ENCODE results near the gene TFPT. TPM values are rescaled to one million over a fixed set of nuclear protein-coding genes. Genes with fewer than 3 reads are reported as not detected.
A peak's percentile ranks its signal among the peaks of the same experiment; 100 is the strongest.

The TFPT gene
- 35.6 TPM for polyA plus RNA-seq (2013, experiment 1 of 2)
- 25.1 TPM for polyA plus RNA-seq (2013, experiment 2 of 2)

DNA sequence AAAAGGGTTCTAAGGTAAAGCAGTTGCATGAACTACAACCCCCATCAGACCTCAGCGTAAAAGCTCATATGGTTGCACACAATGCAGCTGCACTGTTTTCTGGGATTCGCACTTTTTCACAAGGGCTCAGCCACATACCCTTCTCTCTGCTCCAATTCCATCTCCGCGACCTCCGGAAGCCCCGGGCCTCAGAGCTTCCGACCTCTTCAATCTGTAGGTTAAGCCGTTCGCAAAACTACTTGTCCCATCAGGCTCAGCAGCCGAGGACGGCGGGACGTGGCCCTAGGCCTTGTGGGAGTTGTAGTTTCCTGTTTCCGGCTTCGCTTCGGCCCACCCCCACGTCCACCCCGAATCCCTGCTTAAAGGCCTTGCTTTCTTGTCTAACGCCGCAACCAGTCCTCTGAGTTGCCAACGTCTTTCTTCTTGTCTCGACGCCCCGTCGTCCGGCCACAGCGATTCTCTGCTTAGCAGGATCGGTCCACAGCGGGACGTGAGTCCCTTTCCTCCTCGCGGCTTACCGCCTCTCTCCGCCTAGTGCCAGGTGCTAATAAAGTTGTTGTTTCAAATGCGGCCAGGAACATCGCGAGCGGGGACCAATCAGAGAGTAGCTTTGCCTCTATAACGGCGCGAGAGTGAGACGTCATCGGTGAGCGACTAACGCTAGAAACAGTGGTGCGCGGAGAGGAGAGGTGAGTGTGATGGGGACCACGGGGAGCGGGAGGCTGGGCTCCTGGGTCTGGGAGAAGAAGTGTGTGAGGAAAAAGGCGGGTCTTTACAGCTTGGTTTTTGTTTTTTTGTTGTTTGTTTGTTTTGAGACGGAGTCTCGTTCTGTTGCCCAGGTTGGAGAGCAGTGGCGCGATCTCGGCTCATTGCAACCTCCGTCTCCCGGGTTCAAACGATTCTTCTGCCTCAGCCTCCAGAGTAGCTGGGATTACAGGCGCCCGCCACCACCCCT is at the start of gene TFPT, which contains the start of gene PRPF31:
TFPT (minus strand) TSS at position 549 of the 955 bp plus-strand sequence; CDS start at position 161, 388 bp downstream.
PRPF31 (plus strand) TSS at position 646 of the 955 bp plus-strand sequence. CDS start 2,525 bp downstream, outside the sequence.
- Histone ChIP-seq H3K4me3 (ENCODE audit: extremely low read depth, insufficient read depth, low read length, poor library complexity, severe bottlenecking) (peak within 1 kb of the TSS; percentile 75), H3K36me3 (ENCODE audit: control insufficient read depth, insufficient read depth, low read length) (peaks cover 58% of the 10 kb centered on the region), H3K4me1 (ENCODE audit: control insufficient read depth, insufficient read depth, low read length, poor library complexity, severe bottlenecking) (peaks cover 9% of the 10 kb centered on the region), H3K27ac (ENCODE audit: low read depth, low read length, severe bottlenecking) (peak within 1 kb of the TSS; percentile 81), H3K9me3 (ENCODE audit: control insufficient read depth, low read length) (no peaks in the 10 kb centered on the region)
- 0% methylated on average over 47 to 60 of the region's 60 CpGs for WGBS, 2 experiments (ENCODE audit: insufficient coverage in 2 of 2)

DNA sequence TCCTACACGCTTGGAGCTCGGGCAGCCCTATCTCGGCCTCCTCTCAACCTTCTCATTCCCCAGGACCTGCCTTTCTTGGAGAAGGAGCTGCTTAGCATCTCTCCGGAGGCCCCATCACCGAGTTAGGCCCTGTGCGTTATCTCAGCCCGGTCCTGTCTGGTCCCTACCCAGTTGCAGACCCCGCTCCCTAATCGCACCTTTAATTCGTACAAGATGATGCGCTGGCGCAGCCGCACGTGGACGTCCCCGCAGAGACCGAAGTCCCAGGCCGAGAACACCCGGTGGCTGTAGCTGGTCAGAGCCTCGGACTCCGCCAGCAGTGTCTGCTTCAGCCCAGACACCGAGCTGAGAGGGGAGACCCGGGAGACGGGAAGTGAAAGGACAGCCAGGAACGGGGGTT is 49.8 kb upstream of the TFPT start:
- Histone ChIP-seq H3K27ac (ENCODE audit: low read depth, low read length, severe bottlenecking) (no peak overlapping the region), H3K4me3 (ENCODE audit: extremely low read depth, insufficient read depth, low read length, poor library complexity, severe bottlenecking) (no peak overlapping the region), H3K36me3 (ENCODE audit: control insufficient read depth, insufficient read depth, low read length) (no peaks in the 10 kb centered on the region), H3K4me1 (ENCODE audit: control insufficient read depth, insufficient read depth, low read length, poor library complexity, severe bottlenecking) (no peaks in the 10 kb centered on the region), H3K9me3 (ENCODE audit: control insufficient read depth, low read length) (peaks cover 3% of the 10 kb centered on the region)
- WGBS, 2 experiments (ENCODE audit: insufficient coverage in 2 of 2), result 94 to 95% methylated on average over 25 of the region's 25 CpGs

DNA sequence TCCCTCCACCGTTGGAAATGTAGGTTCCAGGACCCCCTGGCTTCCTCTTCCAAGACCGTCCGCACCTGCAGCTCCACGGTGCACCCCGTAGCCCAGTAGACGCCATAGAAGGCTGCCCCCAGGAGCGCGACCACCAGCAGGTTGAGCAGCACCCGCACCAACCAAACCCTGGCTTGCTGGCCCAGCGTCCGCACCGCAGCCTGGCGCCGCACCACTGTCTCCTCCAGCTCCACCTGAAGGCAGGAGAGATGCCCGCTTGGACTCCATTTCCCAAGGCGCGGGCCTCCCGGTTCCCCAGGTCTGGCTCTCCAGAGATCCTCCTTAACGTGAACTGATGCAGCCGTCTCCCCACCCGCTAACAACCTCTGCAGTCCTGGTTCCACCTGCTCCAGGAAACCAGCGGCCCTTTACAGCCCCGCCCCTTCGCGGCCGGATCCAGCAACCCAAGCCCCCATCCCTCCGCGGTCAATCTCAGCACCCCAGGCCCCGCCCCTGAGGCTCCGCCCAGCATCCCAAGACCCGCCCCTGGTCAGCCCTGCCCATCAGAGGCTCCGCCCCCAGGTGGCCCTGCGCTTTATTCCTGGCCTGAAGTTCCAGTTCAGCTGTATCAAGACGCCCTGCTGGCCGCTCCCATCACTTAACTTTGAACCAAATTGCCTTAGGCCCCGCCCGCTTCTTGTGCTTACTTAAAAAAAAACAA is 49.1 kb upstream of the TFPT start:
- Histone ChIP-seq H3K27ac (ENCODE audit: low read depth, low read length, severe bottlenecking) (no peak overlapping the region), H3K4me3 (ENCODE audit: extremely low read depth, insufficient read depth, low read length, poor library complexity, severe bottlenecking) (no peak overlapping the region), H3K36me3 (ENCODE audit: control insufficient read depth, insufficient read depth, low read length) (no peaks in the 10 kb centered on the region), H3K9me3 (ENCODE audit: control insufficient read depth, low read length) (peaks cover 3% of the 10 kb centered on the region), H3K4me1 (ENCODE audit: control insufficient read depth, insufficient read depth, low read length, poor library complexity, severe bottlenecking) (no peaks in the 10 kb centered on the region)
- WGBS, 2 experiments (ENCODE audit: insufficient coverage in 2 of 2), result 68 to 71% methylated on average over 28 to 33 of the region's 37 CpGs

- peaks cover 10% of the 10 kb centered on the region for H3K4me1 ChIP-seq (ENCODE audit: control insufficient read depth, insufficient read depth, low read length, poor library complexity, severe bottlenecking)
Observed at GRCh38 chr19:54162884-54163283, 47.4 kb upstream of the TFPT start.

GRCh38 chr19:54162241-54162805 is 46.9 kb upstream of the TFPT start:
- 32 to 51% methylated on average over 13 to 24 of the region's 35 CpGs for WGBS, 2 experiments (ENCODE audit: insufficient coverage in 2 of 2)
- H3K4me3 ChIP-seq (ENCODE audit: extremely low read depth, insufficient read depth, low read length, poor library complexity, severe bottlenecking), result peak overlapping the region; percentile 8
- peaks cover 8% of the 10 kb centered on the region for H3K36me3 ChIP-seq (ENCODE audit: control insufficient read depth, insufficient read depth, low read length)
- no peak overlapping the region for H3K27ac ChIP-seq (ENCODE audit: low read depth, low read length, severe bottlenecking)
- H3K9me3 ChIP-seq (ENCODE audit: control insufficient read depth, low read length), result peaks cover 3% of the 10 kb centered on the region
- H3K4me1 ChIP-seq (ENCODE audit: control insufficient read depth, insufficient read depth, low read length, poor library complexity, severe bottlenecking), result peaks cover 10% of the 10 kb centered on the region

More at GRCh38 chr19:54162884-54163283, 47.4 kb upstream of the TFPT start:
- Histone ChIP-seq H3K36me3 (ENCODE audit: control insufficient read depth, insufficient read depth, low read length) (peaks cover 5% of the 10 kb centered on the region), H3K4me3 (ENCODE audit: extremely low read depth, insufficient read depth, low read length, poor library complexity, severe bottlenecking) (no peak overlapping the region), H3K9me3 (ENCODE audit: control insufficient read depth, low read length) (peaks cover 3% of the 10 kb centered on the region), H3K27ac (ENCODE audit: low read depth, low read length, severe bottlenecking) (no peak overlapping the region)
- WGBS, 2 experiments (ENCODE audit: insufficient coverage in 2 of 2), result 93 to 96% methylated on average over 14 of the region's 14 CpGs

- Histone ChIP-seq H3K4me1 (ENCODE audit: control insufficient read depth, insufficient read depth, low read length, poor library complexity, severe bottlenecking) (peaks cover 10% of the 10 kb centered on the region), H3K36me3 (ENCODE audit: control insufficient read depth, insufficient read depth, low read length) (peaks cover 21% of the 10 kb centered on the region), H3K27ac (ENCODE audit: low read depth, low read length, severe bottlenecking) (peak overlapping the region; percentile 92), H3K4me3 (ENCODE audit: extremely low read depth, insufficient read depth, low read length, poor library complexity, severe bottlenecking) (peak overlapping the region; percentile 72), H3K9me3 (ENCODE audit: control insufficient read depth, low read length) (peaks cover 3% of the 10 kb centered on the region)
- WGBS, 2 experiments (ENCODE audit: insufficient coverage in 2 of 2), result 65 to 72% methylated on average over 12 to 13 of the region's 13 CpGs
Observed at GRCh38 chr19:54160854-54161253, 45.4 kb upstream of the TFPT start.

DNA sequence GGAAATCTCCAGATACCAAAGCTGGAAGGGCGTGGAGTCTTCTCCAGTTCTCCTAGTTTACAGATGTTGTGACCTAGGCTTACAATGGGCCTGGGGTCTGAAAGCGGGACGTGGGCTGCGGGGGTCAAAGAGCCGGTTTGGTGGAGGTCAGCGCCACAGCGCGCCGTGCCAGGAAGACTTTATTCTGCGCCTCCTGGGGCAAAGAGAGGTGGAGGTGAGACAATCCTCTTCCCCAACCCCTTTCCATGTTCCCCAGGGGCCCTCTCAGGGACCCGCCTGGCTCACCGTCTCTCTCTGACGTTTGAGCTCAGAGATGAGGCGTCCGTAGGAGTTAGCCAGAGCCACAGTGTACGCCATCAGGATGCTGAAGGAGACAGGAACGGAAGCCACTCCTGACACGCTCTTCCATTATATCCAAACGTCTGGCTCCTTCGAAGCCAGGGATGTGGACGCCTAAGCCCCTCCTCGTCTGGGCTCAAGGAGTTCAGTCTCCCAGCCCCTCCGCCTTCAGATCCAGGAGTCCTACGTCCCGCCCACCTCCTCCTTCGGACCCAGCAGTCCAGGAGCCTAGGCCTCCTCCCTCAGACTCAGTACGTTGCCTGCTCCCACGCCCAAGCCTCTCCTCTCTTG is 44.8 kb upstream of the TFPT start:
- peaks cover 27% of the 10 kb centered on the region for H3K36me3 ChIP-seq (ENCODE audit: control insufficient read depth, insufficient read depth, low read length)
- H3K4me3 ChIP-seq (ENCODE audit: extremely low read depth, insufficient read depth, low read length, poor library complexity, severe bottlenecking), result peak overlapping the region; percentile 72
- peaks cover 3% of the 10 kb centered on the region for H3K9me3 ChIP-seq (ENCODE audit: control insufficient read depth, low read length)
- 2 to 6% methylated on average over 24 to 27 of the region's 28 CpGs for WGBS, 2 experiments (ENCODE audit: insufficient coverage in 2 of 2)
- H3K4me1 ChIP-seq (ENCODE audit: control insufficient read depth, insufficient read depth, low read length, poor library complexity, severe bottlenecking), result peaks cover 10% of the 10 kb centered on the region
- H3K27ac ChIP-seq (ENCODE audit: low read depth, low read length, severe bottlenecking), result peak overlapping the region; percentile 92

DNA sequence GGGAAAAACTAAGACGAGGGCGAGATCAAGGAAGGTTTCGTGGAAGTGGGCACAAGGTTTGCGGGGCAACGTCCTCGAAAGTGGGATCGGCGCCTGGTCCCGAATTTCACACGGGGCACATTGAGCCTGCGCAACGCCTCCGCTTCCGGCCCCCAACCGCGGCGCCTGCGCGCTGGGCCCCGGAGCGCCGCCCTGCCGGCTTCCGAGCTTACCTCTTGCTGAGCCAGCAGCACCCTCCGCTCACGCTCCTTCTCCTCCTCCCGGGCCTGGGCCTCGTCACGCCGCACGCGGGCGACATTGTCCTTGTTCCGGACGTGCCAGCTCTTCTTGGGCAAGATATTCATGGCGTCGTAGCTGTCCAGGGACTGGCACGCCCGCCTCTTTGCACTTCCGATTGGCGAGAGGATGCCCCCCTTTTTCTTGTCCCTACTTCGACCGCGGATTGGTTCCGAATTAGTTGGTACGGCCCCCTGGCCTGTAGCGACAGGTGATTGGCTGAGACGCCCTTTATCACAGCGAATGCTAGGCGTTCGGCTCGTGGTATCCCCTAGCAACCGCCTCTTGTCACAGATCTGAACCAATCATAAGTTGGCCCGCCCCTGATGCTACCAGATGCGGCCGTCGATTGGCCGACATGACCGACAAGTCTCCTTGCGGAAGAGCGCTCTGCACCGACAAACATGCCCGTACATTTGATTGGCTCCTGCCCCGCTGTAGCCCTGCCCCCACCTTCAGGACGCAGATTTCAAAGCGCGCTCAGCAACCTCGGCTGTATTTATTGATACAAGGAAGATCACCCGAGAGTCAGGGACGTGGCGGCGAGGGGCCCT is 44.1 kb upstream of the TFPT start, which contains the start of gene LENG1:
LENG1 (minus strand) TSS at position 370 of the 830 bp plus-strand sequence; CDS start at position 344, 26 bp downstream.
- Histone ChIP-seq H3K9me3 (ENCODE audit: control insufficient read depth, low read length) (peaks cover 3% of the 10 kb centered on the region), H3K36me3 (ENCODE audit: control insufficient read depth, insufficient read depth, low read length) (peaks cover 34% of the 10 kb centered on the region), H3K4me1 (ENCODE audit: control insufficient read depth, insufficient read depth, low read length, poor library complexity, severe bottlenecking) (peaks cover 10% of the 10 kb centered on the region), H3K4me3 (ENCODE audit: extremely low read depth, insufficient read depth, low read length, poor library complexity, severe bottlenecking) (peak within 1 kb of the TSS; percentile 72), H3K27ac (ENCODE audit: low read depth, low read length, severe bottlenecking) (peak within 1 kb of the TSS; percentile 96)
- 0% methylated on average over 71 of the region's 72 CpGs for WGBS, 2 experiments (ENCODE audit: insufficient coverage in 2 of 2)

GRCh38 chr19:54158812-54159351 is 43.4 kb upstream of the TFPT start:
- Histone ChIP-seq H3K4me1 (ENCODE audit: control insufficient read depth, insufficient read depth, low read length, poor library complexity, severe bottlenecking) (peaks cover 10% of the 10 kb centered on the region), H3K27ac (ENCODE audit: low read depth, low read length, severe bottlenecking) (peak overlapping the region; percentile 96), H3K9me3 (ENCODE audit: control insufficient read depth, low read length) (peaks cover 3% of the 10 kb centered on the region), H3K4me3 (ENCODE audit: extremely low read depth, insufficient read depth, low read length, poor library complexity, severe bottlenecking) (peak overlapping the region; percentile 72), H3K36me3 (ENCODE audit: control insufficient read depth, insufficient read depth, low read length) (peaks cover 41% of the 10 kb centered on the region)
- WGBS, 2 experiments (ENCODE audit: insufficient coverage in 2 of 2), result 28 to 33% methylated on average over 9 to 17 of the region's 19 CpGs
